HG03108 (cell line): Measurements from ENCODE around the gene IKZF2.

Source experiments
- ATAC-seq: cut with Tn5 transposase; IDR thresholded peaks from one replicate; pipeline ENCODE4 v1.9.1; 2021; ENCODE audit warnings: moderate library complexity; ENCODE audit not compliant: unreplicated experiment

The IKZF2 gene

GRCh38 chr2:213004197-213004821 lies 147.1 kb downstream of the IKZF2 start:
- no peak for ATAC-seq

DNA sequence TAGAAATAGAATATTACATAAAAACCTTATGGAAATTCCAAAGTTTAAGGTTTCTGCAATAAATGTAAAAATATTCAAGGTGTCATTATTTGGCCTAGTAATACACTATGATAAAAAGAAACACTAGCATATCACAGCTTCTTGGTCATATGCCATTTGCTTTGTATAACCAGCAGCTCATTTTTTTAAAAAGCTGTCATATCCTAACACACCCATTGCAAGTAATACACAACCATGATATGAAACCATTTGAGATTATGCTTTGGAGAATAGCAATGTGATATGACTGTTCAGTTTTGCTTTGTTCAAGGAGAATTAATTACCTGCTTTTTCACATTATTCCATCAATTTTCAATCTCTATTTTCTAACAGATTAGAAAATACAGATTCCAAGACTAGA lies 149.0 kb downstream of the IKZF2 start:
- ATAC-seq: no peak

GRCh38 chr2:213001297-213001910 lies 150.0 kb downstream of the IKZF2 start:
- no peak for ATAC-seq

GRCh38 chr2:212998626-212999359 lies 152.6 kb downstream of the IKZF2 start:
- ATAC-seq: no peak

GRCh38 chr2:212997526-212998020 lies 153.8 kb downstream of the IKZF2 start:
- ATAC-seq: no peak

- no peak for ATAC-seq
Observed at GRCh38 chr2:212995920-212996319, 155.5 kb downstream of the IKZF2 start.

DNA sequence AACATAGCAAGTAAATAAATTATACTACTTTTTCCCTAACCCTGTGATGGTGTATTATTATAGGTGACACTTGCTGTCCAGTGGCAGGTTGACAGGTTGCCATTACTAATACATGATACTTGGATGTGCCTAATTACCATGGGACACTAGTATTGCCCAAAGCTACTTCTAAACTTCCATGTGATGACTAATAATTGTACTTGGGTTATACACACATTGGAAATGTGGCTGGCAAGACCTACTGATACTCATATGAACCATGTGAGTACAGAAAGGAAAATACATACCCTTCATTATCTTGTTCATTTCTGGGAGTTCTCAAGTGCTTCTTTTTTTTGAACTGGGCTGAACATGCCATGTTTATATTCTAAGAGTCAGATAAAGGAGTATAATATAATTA lies 156.4 kb downstream of the IKZF2 start:
- ATAC-seq: no peak

- ATAC-seq: no peak
Observed at GRCh38 chr2:212991120-212991519, 160.3 kb downstream of the IKZF2 start.

DNA sequence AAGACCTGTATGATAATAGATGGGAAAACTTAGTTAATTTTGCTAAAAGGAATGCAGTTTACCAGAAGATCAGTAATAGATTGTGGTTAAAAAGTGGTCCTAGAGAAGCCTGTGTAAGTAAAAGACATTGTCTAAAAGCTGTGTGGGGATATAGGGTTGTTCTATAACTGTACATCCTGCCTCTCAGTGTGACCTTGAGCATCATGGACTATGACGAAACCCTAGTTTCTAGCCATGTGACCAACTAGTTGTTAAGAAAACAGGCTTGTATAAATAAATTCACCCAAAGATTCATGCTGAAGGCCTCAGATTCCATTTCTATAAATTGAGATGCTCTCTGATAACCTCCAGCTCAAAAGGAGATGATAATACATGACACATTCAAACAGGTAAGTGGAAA lies 160.7 kb downstream of the IKZF2 start:
- ATAC-seq: no peak

- no peak for ATAC-seq
Observed at GRCh38 chr2:212987492-212987891, 163.9 kb downstream of the IKZF2 start.

DNA sequence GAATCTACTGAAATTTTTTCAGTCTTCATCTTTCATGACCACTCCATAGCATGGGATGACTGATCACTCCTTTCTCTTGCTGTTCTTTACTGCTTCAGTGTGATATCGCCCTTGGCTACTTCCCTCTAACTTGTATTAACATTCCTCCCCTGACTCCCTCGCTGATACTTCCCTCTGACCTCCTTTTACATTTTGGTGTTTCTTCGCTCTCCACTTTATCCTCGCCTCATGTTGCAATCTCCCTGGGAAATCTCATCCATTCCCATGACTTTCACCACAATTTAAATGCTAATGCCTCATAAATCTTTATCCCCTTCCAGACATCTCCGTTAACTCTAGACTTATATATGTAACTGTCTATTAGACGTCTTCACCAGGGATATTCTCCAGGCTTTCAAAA lies 167.3 kb downstream of the IKZF2 start:
- no peak for ATAC-seq

- no peak for ATAC-seq
Observed at GRCh38 chr2:212979799-212980198, 171.6 kb downstream of the IKZF2 start.

GRCh38 chr2:212979046-212979612 lies 172.3 kb downstream of the IKZF2 start:
- no peak for ATAC-seq

DNA sequence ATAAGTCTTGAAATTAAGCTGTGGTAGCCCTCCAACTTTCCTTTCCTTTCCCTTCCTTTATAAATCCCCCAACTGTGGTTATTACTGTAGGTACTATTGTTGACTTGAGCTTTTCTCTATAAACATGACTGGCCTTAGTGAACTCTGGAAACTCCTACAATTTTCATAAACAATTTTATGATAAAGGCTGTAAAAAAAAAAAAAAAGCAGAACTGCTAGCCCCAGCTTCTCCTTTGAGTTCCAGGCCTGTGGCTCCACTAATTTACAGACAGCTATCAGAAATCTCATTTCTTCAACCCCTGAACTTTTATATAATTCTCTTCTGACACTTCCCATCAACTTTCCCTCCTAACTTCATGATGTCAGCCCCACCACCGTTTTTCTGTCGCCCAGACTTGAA lies 174.3 kb downstream of the IKZF2 start:
- no peak for ATAC-seq

DNA sequence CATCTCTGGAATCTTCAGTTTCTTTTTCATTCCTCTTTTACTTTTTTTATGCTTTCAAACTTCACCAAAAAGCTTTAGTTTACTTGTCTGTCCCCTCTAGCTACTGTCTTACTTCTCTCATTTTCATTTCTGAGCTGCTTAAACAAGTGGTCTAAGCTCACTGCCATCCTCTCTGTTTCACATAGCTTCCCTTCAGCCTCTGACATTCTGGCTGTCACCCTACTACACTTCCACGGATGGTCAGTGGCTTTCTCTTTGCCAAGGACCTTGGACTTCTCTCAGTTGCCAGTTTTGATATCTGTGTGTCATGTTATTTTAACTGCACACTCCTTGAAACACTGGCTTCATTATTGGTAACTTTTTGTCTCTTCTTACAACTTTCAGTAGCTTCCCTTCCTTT lies 176.1 kb downstream of the IKZF2 start:
- no peak for ATAC-seq

GRCh38 chr2:212974692-212975091 lies 176.7 kb downstream of the IKZF2 start:
- no peak for ATAC-seq

GRCh38 chr2:212973347-212973746 lies 178.1 kb downstream of the IKZF2 start:
- ATAC-seq: no peak

DNA sequence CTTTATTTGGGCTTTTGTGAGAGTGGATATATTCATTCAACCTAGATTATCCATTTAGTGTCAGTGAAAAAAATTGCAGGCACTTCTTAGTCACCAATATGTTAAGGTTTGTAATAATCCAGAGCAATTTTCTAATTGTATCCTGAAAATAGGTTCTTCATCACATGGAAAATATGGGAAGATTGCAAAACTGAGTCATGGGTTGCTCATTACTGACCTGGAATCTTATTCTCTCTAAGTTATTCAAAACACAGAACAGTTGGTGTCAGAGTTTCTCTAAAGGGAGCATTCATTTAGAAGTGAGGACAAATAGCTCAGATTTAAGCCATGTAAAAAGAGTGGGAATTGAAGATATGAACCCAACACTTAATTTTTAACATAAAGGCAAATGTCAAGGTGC lies 181.3 kb downstream of the IKZF2 start:
- no peak for ATAC-seq

- no peak for ATAC-seq
Observed at GRCh38 chr2:212968284-212969081, 182.9 kb downstream of the IKZF2 start.

GRCh38 chr2:212966884-212967283 lies 184.5 kb downstream of the IKZF2 start:
- ATAC-seq: no peak

- no peak for ATAC-seq
Observed at GRCh38 chr2:212962691-212963090, 188.7 kb downstream of the IKZF2 start.
